GM12875 (cell line): ENCODE measurements around the gene PDCD1LG2.
A peak's percentile ranks its signal among the peaks of the same experiment; 100 is the strongest.
"Not testable (repeated sequence)": the region's sequence is repeated elsewhere in the genome, so short reads cannot be mapped to it uniquely, and the experiment has no call there.

Experiments used
- H3K4me3 ChIP-seq: one replicate; pipeline ENCODE4 v1.5.1; 2011; ENCODE audit warnings: low read depth, low read length, control low read depth
- TF ChIP-seq, protein P1 (sequence below): IDR thresholded peaks from 2 replicates; pipeline ENCODE4 v1.5.1; 2011; ENCODE audit warnings: low read depth, mild to moderate bottlenecking, control low read depth, inconsistent platforms, low read length, moderate library complexity, borderline replicate concordance; ENCODE audit not compliant: insufficient read depth

PDCD1LG2 gene

GRCh38 chr9:5486988-5487387 lies 23.3 kb upstream of the PDCD1LG2 start:
- TF ChIP-seq, protein P1, sequence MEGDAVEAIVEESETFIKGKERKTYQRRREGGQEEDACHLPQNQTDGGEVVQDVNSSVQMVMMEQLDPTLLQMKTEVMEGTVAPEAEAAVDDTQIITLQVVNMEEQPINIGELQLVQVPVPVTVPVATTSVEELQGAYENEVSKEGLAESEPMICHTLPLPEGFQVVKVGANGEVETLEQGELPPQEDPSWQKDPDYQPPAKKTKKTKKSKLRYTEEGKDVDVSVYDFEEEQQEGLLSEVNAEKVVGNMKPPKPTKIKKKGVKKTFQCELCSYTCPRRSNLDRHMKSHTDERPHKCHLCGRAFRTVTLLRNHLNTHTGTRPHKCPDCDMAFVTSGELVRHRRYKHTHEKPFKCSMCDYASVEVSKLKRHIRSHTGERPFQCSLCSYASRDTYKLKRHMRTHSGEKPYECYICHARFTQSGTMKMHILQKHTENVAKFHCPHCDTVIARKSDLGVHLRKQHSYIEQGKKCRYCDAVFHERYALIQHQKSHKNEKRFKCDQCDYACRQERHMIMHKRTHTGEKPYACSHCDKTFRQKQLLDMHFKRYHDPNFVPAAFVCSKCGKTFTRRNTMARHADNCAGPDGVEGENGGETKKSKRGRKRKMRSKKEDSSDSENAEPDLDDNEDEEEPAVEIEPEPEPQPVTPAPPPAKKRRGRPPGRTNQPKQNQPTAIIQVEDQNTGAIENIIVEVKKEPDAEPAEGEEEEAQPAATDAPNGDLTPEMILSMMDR = no peak

DNA sequence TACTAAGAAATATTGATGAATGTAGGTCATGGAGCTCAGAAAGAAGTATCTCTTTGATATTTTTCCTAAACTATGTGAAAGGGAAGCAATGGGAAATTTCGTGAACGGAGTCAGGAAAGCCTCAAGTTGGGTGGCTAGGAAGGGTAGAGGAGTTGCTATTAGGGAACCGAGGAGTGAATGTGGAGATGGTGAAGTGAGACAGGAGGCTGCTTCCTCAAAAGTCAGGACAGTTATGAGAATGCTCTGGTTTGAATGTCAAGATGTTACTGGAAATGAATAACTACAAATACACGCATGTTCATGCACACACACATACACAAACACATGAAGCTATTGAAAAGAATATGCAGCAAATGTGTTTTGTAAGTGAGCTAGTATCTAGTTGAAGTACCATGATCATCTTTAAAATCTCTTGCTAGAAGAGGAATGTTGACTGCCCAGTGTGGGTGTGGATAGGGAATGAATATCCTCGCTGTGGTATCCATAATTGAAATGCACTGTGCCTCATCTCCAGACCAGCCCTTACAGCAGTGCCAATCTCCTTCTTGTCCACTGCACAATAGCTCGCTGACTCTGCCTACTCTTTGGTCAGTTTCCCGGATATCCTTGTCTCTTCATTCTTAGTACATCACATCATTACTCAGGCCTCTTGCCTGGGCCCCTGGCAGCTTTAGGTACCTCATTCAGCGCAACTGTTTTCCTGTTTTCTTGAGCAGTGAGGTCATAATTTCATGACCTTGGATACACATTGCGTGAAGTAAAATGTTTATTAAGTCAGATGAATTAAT lies 21.9 kb upstream of the PDCD1LG2 start:
- H3K4me3 ChIP-seq = no peak overlapping the region
- TF ChIP-seq, protein P1 = no peak

More at GRCh38 chr9:5486988-5487387, 23.3 kb upstream of the PDCD1LG2 start:
- H3K4me3 ChIP-seq = no peak overlapping the region

DNA sequence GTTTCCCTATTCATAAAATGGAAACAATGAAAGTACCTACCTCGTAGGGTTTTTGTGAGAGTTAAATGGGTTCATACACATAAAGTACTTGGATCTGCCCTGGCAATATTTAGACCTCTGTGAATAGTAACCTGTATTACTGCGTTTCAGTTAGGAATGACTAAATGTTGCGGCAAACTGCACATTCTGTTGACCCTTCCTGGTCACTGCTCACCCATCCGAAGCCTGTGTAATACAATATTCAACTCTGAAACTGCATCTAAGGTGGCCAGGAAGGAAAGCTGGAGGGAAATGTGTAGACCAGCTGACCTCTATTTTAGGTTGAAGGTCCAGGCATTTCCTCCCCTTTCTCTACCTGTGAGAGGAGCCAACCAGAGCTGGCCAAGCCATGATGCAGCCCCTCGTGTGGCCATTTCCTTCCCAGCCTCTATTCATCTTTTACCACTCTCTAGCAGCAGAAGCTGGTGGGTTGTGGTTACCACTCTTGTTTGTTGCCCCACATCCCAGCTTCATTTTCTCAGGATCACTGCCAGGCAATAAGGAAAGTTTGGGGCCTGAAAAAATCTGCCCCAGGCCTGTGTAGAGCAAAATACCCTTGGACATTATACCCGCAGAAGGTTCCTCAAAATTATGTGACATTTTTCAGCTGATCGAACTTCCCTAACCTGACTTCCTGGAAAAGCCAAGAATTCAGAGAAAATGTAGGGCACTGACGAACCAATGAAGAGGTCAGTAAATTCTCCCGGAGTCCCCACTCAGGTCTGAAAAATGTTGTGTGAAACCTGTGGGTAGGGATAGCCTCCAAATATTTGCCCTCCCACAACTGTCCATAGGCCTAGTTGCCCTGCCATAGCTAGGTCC lies 20.5 kb upstream of the PDCD1LG2 start:
- no peak overlapping the region for H3K4me3 ChIP-seq
- TF ChIP-seq, protein P1 = no peak

DNA sequence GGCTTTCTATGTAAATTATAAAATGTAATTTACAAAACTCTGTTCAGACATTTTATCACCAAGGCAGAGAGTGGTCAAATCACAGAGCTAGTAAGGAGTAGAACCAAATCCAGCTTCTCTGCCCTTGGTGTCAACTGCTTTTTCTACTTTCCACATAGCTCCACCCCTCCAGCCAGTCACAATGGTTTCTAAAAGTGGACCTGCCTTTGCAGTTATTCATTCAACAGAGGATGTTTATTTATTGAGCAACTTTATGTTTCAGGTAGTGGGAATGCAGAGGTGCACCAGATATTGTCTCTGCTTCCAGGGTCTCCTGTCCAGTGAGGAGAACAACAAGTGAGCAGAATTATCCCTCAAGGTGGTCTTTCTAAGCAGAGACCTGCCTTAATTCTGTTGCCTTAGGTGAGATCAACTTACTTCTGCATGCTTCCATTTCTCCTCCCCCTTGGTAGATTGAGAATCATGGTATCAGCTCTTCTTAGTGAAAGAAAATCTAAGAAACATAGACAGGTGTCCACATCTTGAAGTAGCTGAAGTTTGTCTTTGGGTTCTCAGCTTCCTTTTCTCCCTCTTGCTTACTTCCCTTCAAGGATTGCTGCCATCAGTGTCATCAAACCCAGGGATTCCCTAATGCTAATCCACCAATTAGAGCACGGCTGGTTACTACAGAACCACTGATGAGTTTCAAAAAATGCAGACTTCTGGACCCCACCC lies 17.2 kb upstream of the PDCD1LG2 start:
- TF ChIP-seq, protein P1 = no peak
- H3K4me3 ChIP-seq = no peak overlapping the region

DNA sequence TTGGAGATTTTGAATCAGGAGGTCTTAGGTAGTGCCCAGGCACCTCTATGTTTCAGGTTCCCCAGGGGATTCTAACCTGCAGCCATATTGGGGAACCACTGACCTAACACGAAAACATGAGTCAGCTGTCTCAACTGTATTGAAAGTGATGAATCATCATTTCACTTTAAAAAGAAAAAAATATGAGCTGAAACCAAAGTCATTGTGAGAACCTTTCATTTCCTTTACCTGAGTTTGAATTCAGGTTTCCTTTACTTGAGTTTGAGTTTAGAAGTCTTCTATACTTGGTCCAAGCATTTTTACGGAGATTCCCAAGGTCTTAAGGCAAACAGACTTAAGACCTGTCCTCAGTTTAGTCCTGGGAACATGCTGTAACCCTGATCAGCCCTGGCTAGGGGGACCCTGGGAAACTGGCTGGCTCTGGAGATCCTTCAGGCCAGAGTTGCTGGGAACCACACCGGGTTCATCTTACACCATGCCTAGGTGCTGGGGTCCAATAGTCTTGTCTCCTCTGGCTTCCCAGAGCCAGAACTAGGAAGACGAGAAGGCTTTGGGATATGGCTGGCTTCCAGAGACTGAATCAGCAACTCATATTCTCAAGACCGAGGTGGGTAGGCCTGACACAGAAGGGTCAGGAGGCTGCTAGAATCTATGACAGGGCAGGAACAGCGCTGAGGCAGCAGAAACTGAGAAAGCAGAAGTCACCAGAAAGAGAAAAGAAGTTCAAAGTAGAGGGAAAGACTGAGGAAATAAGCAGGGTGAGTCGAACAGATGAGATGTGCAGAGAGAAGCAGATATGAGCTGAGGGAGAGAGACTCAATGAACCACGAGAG lies 16.4 kb upstream of the PDCD1LG2 start:
- TF ChIP-seq, protein P1 = no peak

DNA sequence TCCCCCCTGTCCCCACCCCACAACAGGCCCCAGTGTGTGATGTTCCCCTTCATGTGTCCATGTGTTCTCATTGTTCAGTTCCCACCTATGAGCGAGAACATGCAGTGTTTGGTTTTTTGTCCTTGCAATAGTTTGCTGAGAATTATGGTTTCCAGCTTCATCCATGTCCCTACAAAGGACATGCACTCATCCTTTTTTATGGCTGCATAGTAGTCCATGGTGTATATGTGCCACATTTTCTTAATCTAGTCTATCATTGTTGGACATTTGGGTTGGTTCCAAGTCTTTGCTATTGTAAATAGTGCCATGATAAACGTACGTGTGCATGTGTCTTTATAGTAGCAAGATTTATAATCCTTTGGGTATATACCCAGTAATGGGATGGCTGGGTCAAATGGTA lies 15.6 kb upstream of the PDCD1LG2 start:
- H3K4me3 ChIP-seq = not testable (repeated sequence)

More for the DNA sequence above, 16.4 kb upstream of the PDCD1LG2 start:
- peak overlapping the region; percentile 33 for H3K4me3 ChIP-seq

- H3K4me3 ChIP-seq = no peak overlapping the region
- TF ChIP-seq, protein P1 = no peak
Observed at GRCh38 chr9:5499157-5499556, 11.2 kb upstream of the PDCD1LG2 start.
